Measurements from ENCODE around the gene MYBBP1A. TPM values are rescaled to one million over a fixed set of nuclear protein-coding genes. Genes with fewer than 3 reads are reported as not detected.

MYBBP1A gene
- total and polyA plus RNA-seq, 2 of the 13 experiments (the other 11 are each of a cell fraction or from before 2014, with no cell fraction given), result 18.6 to 54.8 TPM

- TF ChIP-seq STAT6 (CRISPR knock-in tag; IDR thresholded peaks at IDR 0.05; ENCODE audit: borderline replicate concordance) (no peak), ZNF724P (CRISPR knock-in tag; IDR thresholded peaks at IDR 0.05; ENCODE audit: borderline replicate concordance) (no peak)
Observed at GRCh38 chr17:4588898-4589625, 33.9 kb upstream of the MYBBP1A start (continued).

- WGBS (ENCODE audit: low lambda C conversion rate), result 76% methylated on average over 10 of the region's 11 CpGs
- H3K36me3 ChIP-seq (replicated peaks in 1 of 2; ENCODE audit: control insufficient read depth in 1 of 2, insufficient read depth in 2 of 2, low read length in 2 of 2), result no peaks in the 10 kb centered on the region
- H3K79me2 ChIP-seq (ENCODE audit: insufficient read depth, low read length), result no peaks in the 10 kb centered on the region
- no peaks in the 10 kb centered on the region for H4K20me1 ChIP-seq (ENCODE audit: insufficient read depth, low read length)
- BruUV-seq (replicated peaks), result no TSS peak
- intact Hi-C loops (cut with micrococcal nuclease; ENCODE audit: unreplicated experiment) (no loop called here), in situ Hi-C loops (cut with HindIII; ENCODE audit: extremely low pct_ligation_motif_present, low pct_unique_long_range_greater_than_20kb) (no loop called here)
- no peak overlapping the region for H3K27ac ChIP-seq (ENCODE audit: extremely low read length, insufficient read depth, low read length)
- ChIA-PET POLR2A (no interaction called here), CTCF (ENCODE audit: low intra/inter-chr PET ratio, low total read pairs) (no interaction called here)
- DNase-seq (ENCODE audit: low spot score) (no peak), ATAC-seq (no peak), FAIRE-seq (no peak)
- no peak overlapping the region for H3K9ac ChIP-seq (ENCODE audit: insufficient read depth, low read depth, low read length)
- H2AFZ ChIP-seq (ENCODE audit: low read length), result no peak overlapping the region
- TF ChIP-seq ZNF879 (CRISPR knock-in tag; IDR thresholded peaks at IDR 0.05) (no peak), ZNF724P (CRISPR knock-in tag; IDR thresholded peaks at IDR 0.05; ENCODE audit: borderline replicate concordance) (no peak), NFATC3 (CRISPR knock-in tag; IDR thresholded peaks at IDR 0.05) (no peak), CREB3 (CRISPR knock-in tag; IDR thresholded peaks at IDR 0.05) (no peak), CC2D1A (CRISPR knock-in tag; IDR thresholded peaks at IDR 0.05) (no peak), ARHGAP35 (CRISPR knock-in tag; IDR thresholded peaks at IDR 0.05; ENCODE audit: borderline replicate concordance) (no peak), NR1H2 (CRISPR knock-in tag; IDR thresholded peaks at IDR 0.05; ENCODE audit: borderline replicate concordance, low read depth) (no peak), ZNF597 (CRISPR knock-in tag; IDR thresholded peaks at IDR 0.05) (no peak), CERS6 (CRISPR knock-in tag; IDR thresholded peaks at IDR 0.05) (no peak), NCOA1 (CRISPR knock-in tag; IDR thresholded peaks at IDR 0.05) (no peak), ZNF232 (CRISPR knock-in tag; IDR thresholded peaks at IDR 0.05; ENCODE audit: borderline replicate concordance) (no peak), ATM (IDR thresholded peaks at IDR 0.05; ENCODE audit: borderline replicate concordance) (no peak), NFIB (CRISPR knock-in tag; IDR thresholded peaks at IDR 0.05; ENCODE audit: borderline replicate concordance) (no peak), AGO1 (IDR thresholded peaks at IDR 0.05; ENCODE audit: low read depth, low read length, poor library complexity, severe bottlenecking) (no peak), ZNF652 (CRISPR knock-in tag; IDR thresholded peaks at IDR 0.05; ENCODE audit: borderline replicate concordance, low read depth) (no peak), TEAD2 (CRISPR knock-in tag; IDR thresholded peaks at IDR 0.05) (no peak), XRCC5 (optimal IDR thresholded peaks at IDR 0.05; ENCODE audit: low read length) (no peak)
- no peaks in the 10 kb centered on the region for H3K9me3 ChIP-seq (ENCODE audit: low read length)
- peaks cover 31% of the 10 kb centered on the region for H3K4me1 ChIP-seq (ENCODE audit: insufficient read depth, low read length)
- H3K4me2 ChIP-seq (ENCODE audit: low read depth, low read length), result no peak overlapping the region
- peaks cover 2 to 20% of the 10 kb centered on the region in 2 experiments; a peak in 4 of 5 replicates for H3K27me3 ChIP-seq (ENCODE audit: control insufficient read depth in 1 of 2, insufficient read depth in 2 of 2, low read length in 2 of 2)
- H3K4me3 ChIP-seq (replicated peaks in 1 of 3; ENCODE audit: insufficient read depth in 1 of 3, low read depth in 2 of 3, low read length in 3 of 3), result no peak overlapping the region
Observed at GRCh38 chr17:4588391-4588790, 33.2 kb upstream of the MYBBP1A start.
